Measurements from ENCODE around the gene UBE2U.

Gene UBE2U

DNA sequence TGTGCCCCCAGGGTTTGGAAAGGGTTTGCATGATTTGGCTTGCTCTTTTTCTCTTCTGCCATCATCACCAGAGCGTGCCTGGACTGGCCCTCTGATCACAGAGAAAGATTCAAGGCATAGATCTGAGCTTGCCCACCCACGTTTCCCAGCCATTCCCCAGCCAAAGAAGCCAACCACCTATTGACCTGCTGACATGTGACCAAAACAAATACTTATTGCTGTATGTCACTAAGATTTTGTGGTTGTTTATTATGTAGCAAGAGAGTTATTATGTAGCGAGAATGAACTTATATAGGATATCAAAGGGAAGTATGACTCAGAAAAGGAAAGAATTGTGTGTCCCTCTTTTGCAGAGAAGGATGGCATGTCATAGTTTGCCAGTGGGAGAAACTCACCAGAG lies 59.9 kb downstream of the UBE2U start:
- no peak for DNase-seq
- Mint-ChIP-seq H3K27me3 (peaks cover 33 to 40% of the 10 kb centered on the region in 2 donors), H3K4me1 (ENCODE audit: low read depth in 2 of 2) (no peaks in the 10 kb centered on the region), H3K27ac (no peak overlapping the region), H3K4me3 (no peak overlapping the region), H3K9me3 (no peaks in the 10 kb centered on the region), H3K36me3 (ENCODE audit: insufficient read depth) (no peaks in the 10 kb centered on the region)
- ATAC-seq (replicated peaks) = no peak

DNA sequence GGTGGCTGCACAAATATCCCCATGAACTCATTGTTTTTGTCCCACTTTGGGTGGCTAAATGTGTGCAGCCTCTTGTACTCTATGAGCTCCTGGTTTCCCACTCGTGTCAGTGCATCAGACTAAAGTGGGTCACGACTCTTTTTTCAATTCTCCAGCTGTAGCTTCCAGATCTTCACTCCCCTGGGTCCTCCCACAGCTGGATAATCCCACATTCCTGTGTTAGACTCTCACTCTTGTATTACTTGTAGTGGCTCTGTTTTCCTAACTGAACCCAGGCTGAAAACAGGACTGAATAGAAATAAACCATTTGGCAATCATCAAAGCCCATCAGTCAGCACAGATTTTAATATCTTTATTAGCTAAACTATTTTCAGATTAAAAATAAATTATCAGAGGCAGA lies 60.4 kb downstream of the UBE2U start:
- peaks cover 33 to 40% of the 10 kb centered on the region in 2 donors for H3K27me3 Mint-ChIP-seq
- no peaks in the 10 kb centered on the region for H3K4me1 Mint-ChIP-seq (ENCODE audit: low read depth in 2 of 2)
- H3K27ac Mint-ChIP-seq = no peak overlapping the region
- ATAC-seq (replicated peaks) = no peak
- H3K4me3 Mint-ChIP-seq = no peak overlapping the region
- no peak for DNase-seq
- H3K9me3 Mint-ChIP-seq = no peaks in the 10 kb centered on the region
- no peaks in the 10 kb centered on the region for H3K36me3 Mint-ChIP-seq (ENCODE audit: insufficient read depth)

DNA sequence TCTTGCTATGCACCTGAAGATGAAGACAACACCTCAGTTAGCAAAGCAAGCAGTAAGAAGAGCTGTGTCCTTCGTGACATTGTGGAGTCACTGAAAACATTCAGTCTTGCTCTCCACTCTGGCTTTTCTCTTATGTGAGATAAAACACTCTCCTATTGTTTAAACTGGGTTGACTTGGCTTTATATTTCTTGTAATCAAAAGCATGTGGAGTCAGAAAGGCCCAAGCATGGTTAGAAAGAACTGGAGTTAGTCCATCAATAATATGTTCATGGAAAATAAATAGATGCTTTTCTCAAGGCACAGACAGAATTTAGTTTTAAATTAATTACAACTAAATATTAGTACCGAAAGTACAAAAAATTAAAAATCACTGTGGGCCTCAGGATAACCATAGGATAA lies 61.7 kb downstream of the UBE2U start:
- Mint-ChIP-seq H3K4me1 (ENCODE audit: low read depth in 2 of 2) (no peaks in the 10 kb centered on the region), H3K27ac (no peak overlapping the region), H3K4me3 (no peak overlapping the region), H3K9me3 (no peaks in the 10 kb centered on the region), H3K27me3 (peaks cover 40 to 46% of the 10 kb centered on the region in 2 donors), H3K36me3 (ENCODE audit: insufficient read depth) (no peaks in the 10 kb centered on the region)
- DNase-seq (no peak), ATAC-seq (replicated peaks) (no peak)

DNA sequence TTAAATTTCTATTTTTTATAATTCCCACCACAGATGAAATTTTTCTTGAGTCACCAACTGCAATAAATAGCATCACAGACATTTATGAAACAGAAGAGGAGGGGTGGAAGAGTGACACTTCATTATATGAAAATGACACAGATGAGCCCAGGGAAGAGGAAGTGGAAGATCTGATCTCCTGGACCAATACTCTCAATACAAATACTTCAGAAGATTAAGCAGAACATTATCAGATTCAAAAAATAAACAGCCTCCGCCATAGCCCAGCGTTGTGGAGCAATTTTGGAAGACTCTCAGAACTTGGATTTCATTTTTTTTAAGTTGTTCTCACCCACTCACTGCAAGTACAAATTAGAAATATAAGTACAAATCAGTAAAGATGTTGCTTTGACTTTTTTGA lies 63.6 kb downstream of the UBE2U start:
- H3K27ac Mint-ChIP-seq = no peak overlapping the region
- no peak overlapping the region for H3K4me3 Mint-ChIP-seq
- peaks cover 40 to 42% of the 10 kb centered on the region in 2 donors for H3K27me3 Mint-ChIP-seq
- DNase-seq (no peak), ATAC-seq (replicated peaks) (no peak)
- H3K4me1 Mint-ChIP-seq (ENCODE audit: low read depth in 2 of 2) = no peaks in the 10 kb centered on the region
- H3K36me3 Mint-ChIP-seq (ENCODE audit: insufficient read depth) = no peaks in the 10 kb centered on the region
- H3K9me3 Mint-ChIP-seq = no peaks in the 10 kb centered on the region

DNA sequence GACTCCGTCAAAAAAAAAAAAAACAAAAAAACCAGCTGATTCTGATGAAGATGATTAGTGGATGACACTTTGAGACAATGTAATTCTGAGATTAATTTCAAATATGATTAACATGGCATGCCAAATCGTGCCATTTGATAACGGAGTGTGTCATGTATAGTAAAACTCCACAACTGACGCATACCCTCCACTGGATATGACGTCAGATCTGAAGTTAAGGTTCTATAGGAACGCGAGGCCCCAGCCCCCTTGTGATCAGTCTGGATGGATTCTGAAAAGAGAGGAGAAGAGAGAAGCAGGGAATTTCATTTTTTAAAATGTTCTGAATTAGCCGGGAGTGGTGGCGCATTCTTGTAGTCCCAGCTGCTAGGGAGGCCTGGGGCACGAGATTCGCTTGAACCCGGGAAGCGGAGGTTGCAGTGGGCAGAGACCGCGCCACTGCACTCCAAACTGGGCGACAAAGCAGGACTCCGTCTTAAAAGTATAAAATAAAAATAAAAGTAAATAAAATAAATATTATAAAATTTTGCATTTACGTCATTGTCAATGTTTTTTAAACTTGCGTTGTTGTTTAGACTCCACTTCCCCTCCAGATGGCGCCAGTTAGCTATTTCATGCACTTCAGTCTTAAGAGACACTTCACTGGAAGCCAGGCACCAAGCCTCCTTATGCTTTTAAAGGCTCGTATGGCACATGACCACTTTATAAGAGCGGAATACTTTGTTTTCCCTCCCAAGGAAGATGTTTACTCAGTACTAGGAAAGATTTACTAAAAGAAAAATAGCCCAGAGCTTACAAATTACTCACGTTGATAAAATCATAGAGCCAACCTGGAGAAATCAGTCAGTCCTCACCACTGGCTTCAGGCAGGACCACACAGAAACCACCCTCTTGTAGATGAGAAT lies 65.5 kb downstream of the UBE2U start:
- Mint-ChIP-seq H3K27ac (no peak overlapping the region), H3K36me3 (ENCODE audit: insufficient read depth) (no peaks in the 10 kb centered on the region), H3K4me3 (no peak overlapping the region), H3K27me3 (peaks cover 32 to 35% of the 10 kb centered on the region in 2 donors), H3K9me3 (no peaks in the 10 kb centered on the region), H3K4me1 (ENCODE audit: low read depth in 2 of 2) (no peaks in the 10 kb centered on the region)
- DNase-seq = peak; percentile 16 to 36 (median 32)
- ATAC-seq (replicated peaks) = no peak

DNA sequence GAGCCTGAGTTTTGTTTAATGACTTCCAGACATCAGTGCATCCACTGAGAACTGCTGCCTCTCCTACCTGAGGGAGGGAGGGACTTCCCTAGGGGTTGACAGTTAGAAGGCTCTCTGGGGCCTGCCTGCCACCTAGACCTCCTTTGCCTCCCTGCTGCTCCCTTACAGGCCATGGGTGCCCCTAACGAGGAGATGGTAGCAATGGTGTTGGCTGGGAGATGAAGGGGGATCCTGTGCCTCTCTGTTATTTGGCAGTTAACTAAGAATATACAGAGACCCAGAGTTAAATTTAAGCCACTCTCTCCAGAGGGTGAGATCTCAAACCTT lies 66.1 kb downstream of the UBE2U start:
- Mint-ChIP-seq H3K27me3 (peaks cover 31% of the 10 kb centered on the region in 2 donors), H3K9me3 (no peaks in the 10 kb centered on the region), H3K36me3 (ENCODE audit: insufficient read depth) (no peaks in the 10 kb centered on the region), H3K27ac (no peak overlapping the region), H3K4me3 (no peak overlapping the region), H3K4me1 (ENCODE audit: low read depth in 2 of 2) (no peaks in the 10 kb centered on the region)
- no peak for DNase-seq
- ATAC-seq (replicated peaks) = no peak

DNA sequence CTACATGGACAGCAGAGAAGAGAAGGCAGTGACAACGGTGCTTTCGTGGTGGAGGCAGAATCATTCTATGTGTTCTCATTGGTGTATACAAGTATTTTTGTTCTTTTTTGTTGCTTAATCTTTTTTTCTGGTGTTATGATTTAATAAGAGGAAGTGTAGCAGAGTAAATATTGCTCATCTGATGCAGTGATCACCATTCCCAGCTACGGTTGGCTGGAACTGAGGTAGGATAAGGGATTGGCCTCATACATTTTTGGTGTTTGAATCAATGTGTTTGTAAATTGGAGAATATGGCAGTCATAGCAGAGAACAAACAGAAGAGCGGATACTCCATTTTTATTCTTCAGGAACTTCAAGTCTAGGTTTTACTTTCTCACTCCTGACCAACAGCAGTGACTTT lies 76.6 kb downstream of the UBE2U start:
- Mint-ChIP-seq H3K4me1 (ENCODE audit: low read depth in 2 of 2) (no peaks in the 10 kb centered on the region), H3K9me3 (no peaks in the 10 kb centered on the region), H3K27ac (no peak overlapping the region), H3K36me3 (ENCODE audit: insufficient read depth) (no peaks in the 10 kb centered on the region), H3K4me3 (no peak overlapping the region), H3K27me3 (no peaks in the 10 kb centered on the region)
- no peak for ATAC-seq (replicated peaks)
- no peak for DNase-seq

DNA sequence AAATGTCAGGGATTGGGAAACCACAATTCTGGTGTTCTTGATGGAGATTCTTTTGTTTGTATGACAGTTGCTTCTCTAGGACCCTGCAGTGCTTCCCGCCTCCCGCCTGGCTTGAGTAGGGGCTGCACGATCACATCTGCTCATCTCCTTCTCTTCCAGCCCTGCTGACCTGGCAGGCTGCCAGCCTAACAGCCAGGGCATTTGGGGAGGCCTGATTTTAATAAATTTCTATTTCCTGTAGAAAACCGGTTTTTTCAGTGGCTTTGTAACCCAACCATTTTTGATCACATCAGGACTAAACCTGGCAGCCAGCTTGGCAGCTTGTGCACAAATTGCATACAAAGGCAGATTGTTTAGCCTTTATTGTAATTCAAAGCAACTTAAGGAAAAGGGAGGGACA lies 78.9 kb downstream of the UBE2U start:
- Mint-ChIP-seq H3K27ac (no peak overlapping the region), H3K4me3 (no peak overlapping the region), H3K36me3 (ENCODE audit: insufficient read depth) (no peaks in the 10 kb centered on the region), H3K4me1 (ENCODE audit: low read depth in 2 of 2) (no peaks in the 10 kb centered on the region), H3K9me3 (no peaks in the 10 kb centered on the region), H3K27me3 (peaks cover 7 to 12% of the 10 kb centered on the region in 2 donors)
- no peak for ATAC-seq (replicated peaks)
- DNase-seq = no peak

DNA sequence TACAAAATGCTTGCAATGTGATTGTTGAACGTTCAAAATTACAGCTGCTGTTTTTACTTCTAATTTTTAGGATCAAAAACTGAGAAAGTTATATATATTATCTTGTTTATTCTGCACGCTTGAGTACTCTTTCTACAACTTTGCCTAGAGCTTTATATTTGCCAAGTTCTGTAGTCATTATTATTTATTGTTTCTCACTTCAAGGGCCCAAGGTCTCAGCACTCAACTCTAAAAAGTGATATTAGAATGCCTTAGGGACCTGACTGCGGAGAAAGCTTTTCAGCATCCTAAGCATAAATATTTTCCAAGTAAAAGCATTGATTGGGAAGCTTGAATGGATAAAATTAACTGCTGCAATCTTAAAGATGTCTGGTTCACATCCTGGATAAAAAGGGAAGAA lies 83.6 kb downstream of the UBE2U start:
- no peak for ATAC-seq (replicated peaks)
- no peaks in the 10 kb centered on the region for H3K36me3 Mint-ChIP-seq (ENCODE audit: insufficient read depth)
- no peak overlapping the region for H3K4me3 Mint-ChIP-seq
- DNase-seq = no peak
- no peaks in the 10 kb centered on the region for H3K9me3 Mint-ChIP-seq
- no peaks in the 10 kb centered on the region for H3K4me1 Mint-ChIP-seq (ENCODE audit: low read depth in 2 of 2)
- H3K27me3 Mint-ChIP-seq = peaks cover 27 to 47% of the 10 kb centered on the region in 2 donors
- no peak overlapping the region for H3K27ac Mint-ChIP-seq

DNA sequence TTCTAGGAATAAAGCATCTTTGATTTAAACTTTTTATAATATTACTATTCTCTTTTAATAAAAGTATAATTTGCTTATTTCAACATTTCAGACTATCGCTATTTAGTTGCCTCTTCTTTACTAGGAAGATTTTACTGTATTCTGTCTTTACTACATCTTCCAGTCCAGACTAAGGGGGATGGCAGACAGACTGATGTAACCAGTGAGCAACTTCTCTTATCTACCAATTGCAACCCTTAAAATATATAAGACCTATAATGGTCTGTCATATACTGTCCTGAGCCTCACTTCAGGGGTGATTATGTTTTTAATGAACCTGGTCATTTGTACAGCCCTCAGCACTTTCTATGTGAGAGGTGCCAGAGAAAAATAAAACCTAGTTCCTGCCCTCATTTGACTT lies 87.0 kb downstream of the UBE2U start:
- Mint-ChIP-seq H3K4me1 (ENCODE audit: low read depth in 2 of 2) (no peaks in the 10 kb centered on the region), H3K27ac (no peak overlapping the region), H3K4me3 (no peak overlapping the region), H3K27me3 (peaks cover 33 to 55% of the 10 kb centered on the region in 2 donors), H3K36me3 (ENCODE audit: insufficient read depth) (no peaks in the 10 kb centered on the region), H3K9me3 (no peaks in the 10 kb centered on the region)
- ATAC-seq (replicated peaks) = no peak
- DNase-seq = no peak

DNA sequence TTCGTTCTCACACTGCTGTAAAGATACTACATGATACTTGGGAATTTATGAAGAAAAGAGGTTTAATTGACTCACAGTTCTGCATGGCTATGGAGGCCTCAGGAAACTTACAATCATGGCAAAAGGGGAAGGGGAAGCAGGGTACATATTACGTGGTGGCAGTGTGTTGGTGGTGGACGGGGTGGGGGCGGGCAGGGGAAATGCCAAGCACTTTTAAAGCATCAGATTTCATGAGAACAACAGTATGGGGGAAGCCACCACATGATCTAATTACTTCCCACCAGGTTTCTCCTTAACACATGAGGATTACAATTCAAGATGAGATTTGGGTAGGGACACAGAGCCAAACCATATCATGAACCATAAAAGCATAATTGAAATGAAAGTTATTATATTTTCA lies 88.5 kb downstream of the UBE2U start:
- Mint-ChIP-seq H3K27ac (no peak overlapping the region), H3K4me3 (no peak overlapping the region), H3K4me1 (ENCODE audit: low read depth in 2 of 2) (no peaks in the 10 kb centered on the region), H3K27me3 (peaks cover 39 to 57% of the 10 kb centered on the region in 2 donors), H3K9me3 (peaks cover 0 to 2% of the 10 kb centered on the region in 2 donors), H3K36me3 (ENCODE audit: insufficient read depth) (no peaks in the 10 kb centered on the region)
- DNase-seq (no peak), ATAC-seq (replicated peaks) (no peak)

DNA sequence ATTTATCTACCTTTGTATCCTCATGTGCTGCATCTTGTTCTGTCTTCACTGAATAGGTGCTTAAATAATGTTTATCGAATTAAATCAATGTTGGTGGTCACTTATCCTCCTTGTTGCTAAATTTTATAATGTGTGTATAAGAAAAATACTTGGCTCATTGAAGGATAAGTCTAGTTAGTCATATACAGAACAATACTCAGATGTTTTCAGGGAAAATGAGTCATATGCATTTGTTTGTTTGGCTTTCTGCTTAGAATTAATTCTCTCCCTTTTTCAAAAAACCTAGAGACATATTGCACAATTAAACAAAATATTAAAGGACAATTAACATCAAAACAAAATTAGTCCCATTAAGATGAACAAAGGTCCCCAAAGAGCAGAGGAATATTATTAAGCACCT lies 89.0 kb downstream of the UBE2U start:
- ATAC-seq (replicated peaks) (no peak), DNase-seq (no peak)
- Mint-ChIP-seq H3K27ac (no peak overlapping the region), H3K4me1 (ENCODE audit: low read depth in 2 of 2) (no peaks in the 10 kb centered on the region), H3K36me3 (ENCODE audit: insufficient read depth) (no peaks in the 10 kb centered on the region), H3K4me3 (no peak overlapping the region), H3K9me3 (peaks cover 0 to 7% of the 10 kb centered on the region in 2 donors), H3K27me3 (peaks cover 44 to 62% of the 10 kb centered on the region in 2 donors)

DNA sequence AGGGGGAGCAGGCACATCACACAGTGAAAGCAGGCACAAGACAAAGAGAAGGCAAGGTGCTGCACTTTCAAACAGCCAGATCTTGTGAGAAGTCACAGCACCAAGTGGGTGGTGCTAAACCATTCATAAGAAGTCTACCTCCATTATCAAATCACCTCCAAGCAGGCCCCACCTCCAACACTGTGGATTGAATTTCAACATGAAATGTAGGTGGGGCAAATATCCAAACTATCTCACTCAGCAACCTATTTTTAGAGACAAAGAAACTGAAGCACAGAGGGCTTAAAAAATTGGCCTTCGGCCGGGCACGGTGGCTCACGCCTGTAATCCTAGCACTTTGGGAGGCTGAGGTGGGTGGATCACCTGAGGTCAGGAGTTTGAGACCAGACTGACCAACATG lies 90.4 kb downstream of the UBE2U start:
- H3K27ac Mint-ChIP-seq = no peak overlapping the region

DNA sequence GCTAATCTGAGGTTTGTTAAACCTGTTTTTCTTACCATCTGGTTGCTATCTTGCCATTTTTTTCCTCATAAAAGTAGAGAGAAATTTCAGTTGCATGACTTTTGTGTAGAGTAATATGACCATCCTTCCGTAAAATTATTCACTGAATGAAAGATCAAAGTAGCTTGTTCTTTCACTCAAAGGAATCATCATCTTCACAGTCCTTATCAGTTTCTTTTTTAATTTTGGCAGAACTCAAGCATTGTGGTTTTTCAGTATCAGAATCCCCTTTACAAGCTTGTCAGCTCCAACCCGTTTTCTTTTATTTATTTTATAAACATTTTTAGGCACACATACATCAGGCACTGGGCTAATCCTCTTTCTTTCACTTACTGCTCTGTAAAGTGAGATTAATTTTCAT lies 91.7 kb downstream of the UBE2U start:
- Mint-ChIP-seq H3K36me3 (ENCODE audit: insufficient read depth) (no peaks in the 10 kb centered on the region), H3K27ac (no peak overlapping the region), H3K27me3 (peaks cover 45 to 70% of the 10 kb centered on the region in 2 donors), H3K4me1 (ENCODE audit: low read depth in 2 of 2) (no peaks in the 10 kb centered on the region), H3K9me3 (peaks cover 0 to 8% of the 10 kb centered on the region in 2 donors), H3K4me3 (no peak overlapping the region)
- no peak for ATAC-seq (replicated peaks)
- no peak for DNase-seq

More for the DNA sequence above, 90.4 kb downstream of the UBE2U start:
- H3K9me3 Mint-ChIP-seq = peaks cover 0 to 8% of the 10 kb centered on the region in 2 donors
- no peak overlapping the region for H3K4me3 Mint-ChIP-seq
- H3K36me3 Mint-ChIP-seq (ENCODE audit: insufficient read depth) = no peaks in the 10 kb centered on the region
- ATAC-seq (replicated peaks) (no peak), DNase-seq (no peak)
- H3K4me1 Mint-ChIP-seq (ENCODE audit: low read depth in 2 of 2) = no peaks in the 10 kb centered on the region
- peaks cover 52 to 74% of the 10 kb centered on the region in 2 donors for H3K27me3 Mint-ChIP-seq
